ENCODE results near the gene CORO2B.

CORO2B gene

GRCh38 chr15:68610825-68611224 is 32.0 kb downstream of the CORO2B start:
- DNase-seq: no peak

DNA sequence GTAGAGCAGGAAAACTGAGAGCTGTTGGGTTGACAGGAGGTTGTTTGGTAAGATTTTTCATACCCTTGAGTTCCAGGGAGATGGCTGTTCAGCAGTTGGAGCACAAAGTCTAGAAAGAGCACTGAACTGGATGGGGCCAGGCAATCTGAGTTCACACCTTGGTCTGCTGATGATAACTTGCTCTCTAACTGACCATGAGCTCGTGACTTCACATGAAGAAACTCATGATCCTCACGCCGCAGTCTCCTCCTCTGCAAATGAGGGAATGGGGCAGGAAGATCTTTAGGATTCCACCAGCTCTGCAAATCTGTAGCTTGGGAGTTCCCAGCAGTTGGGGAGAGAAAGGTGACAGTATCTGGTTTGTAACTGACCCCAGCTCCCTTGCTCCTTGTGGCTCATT is 33.7 kb downstream of the CORO2B start:
- no peak for DNase-seq

DNA sequence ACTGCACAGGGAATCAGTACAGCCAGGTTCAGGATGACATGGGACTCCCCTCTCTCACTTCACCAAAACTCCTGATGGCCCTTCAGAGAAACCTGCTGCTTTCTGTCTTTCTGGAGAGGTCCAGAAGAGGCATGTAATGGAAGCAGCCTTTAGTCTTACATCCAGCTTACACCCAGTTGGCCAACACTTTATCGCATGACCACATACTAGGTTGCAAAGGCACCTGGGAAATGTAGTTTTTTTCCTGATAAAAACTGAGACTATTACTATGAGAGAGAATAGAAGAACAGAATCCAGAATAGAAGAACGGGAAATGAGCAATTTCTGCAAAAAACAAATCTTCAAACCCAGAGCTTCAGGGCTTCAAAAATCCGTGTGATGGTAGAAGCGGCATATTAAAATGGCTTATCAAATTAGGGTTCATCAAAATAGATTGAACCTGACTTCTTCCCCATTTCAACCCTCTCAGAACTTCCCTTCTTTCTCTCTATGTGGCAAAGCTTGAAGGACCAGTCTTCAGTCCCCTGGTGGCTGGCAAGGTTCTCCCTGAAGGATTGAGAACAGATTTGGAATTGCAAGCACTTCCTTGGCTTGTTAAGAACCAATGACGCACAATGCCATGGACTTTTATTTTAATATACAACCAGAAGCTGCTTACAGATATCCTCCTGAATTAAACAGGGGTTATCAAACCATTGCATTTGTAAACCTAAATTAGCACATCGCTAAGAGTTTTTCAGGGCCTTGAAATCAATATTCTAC is 34.4 kb downstream of the CORO2B start:
- no peak for DNase-seq

DNA sequence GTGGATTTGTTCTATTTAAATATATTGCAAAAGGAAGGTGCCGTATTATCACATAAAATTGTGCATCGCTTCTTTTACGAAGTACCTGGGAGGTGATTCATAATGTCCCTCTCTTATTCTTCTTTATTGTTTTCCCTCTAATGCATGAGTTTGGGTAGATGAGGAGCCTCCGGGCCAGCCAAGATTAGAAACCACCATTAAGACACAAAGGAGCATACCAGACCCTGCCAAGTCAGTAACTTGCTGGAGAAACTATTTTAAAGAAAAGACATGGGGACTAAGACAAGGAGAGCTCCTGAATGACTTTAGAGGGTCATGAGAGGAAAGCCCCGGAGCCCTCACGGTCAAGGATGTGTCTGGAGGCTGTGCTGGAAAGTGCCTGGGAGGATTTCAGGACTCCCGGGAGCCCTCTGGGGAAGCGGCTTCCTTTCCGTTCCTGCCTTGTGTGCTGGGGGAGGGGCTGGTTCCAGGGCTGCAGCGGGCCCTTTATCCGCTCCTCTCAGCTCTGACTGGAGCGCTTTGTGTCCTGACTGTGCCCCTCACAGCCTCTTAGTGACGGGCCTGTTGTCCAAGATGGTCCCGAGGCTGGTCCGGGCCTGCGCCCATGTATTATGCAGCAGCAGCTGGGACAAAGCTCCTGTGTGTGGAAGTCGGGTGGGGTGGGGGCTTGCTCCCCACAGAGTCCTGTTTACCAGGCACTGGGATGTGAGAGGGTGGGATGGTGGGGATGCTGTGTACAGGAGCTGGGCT is 35.7 kb downstream of the CORO2B start:
- DNase-seq: no peak

DNA sequence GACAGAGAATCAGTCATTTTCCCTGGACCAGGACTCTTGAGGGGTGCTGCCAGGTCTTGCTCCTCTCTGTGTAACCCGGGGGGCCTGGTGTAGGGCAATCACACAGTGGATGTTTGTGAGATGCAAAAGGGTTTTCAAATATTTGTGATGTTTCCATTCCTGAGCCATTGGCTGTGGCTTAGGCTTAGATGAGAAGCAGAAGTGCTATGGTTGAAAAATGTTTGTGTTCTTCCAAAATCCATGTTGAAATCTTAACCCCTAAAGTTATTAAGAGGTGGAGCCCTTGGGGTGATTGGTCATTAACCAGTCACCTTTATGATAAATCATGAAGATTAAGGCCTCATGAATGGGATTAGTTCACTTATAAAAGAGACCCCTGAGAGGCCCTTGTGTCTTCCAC is 36.5 kb downstream of the CORO2B start:
- no peak for DNase-seq

DNA sequence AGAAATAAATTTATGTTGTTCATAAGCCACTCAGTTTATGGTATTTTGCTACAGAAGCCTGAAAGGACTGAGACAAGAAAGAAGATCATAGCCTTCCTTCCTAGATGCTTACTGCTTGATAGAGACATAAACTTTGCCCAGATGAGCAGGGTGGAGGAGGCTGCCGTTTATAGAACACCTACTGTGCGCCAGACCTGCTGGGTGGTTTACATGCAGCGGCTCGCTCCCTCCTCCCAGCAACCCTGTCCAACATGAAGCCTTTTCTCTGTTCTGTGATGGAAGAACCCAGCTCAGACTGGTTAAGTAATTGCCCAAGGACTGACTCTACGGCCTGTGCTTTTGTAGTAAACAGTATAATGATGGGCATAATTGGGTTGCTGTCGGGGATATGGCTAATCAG is 37.0 kb downstream of the CORO2B start:
- no peak for DNase-seq

GRCh38 chr15:68616397-68616796 is 37.6 kb downstream of the CORO2B start:
- no peak for DNase-seq

DNA sequence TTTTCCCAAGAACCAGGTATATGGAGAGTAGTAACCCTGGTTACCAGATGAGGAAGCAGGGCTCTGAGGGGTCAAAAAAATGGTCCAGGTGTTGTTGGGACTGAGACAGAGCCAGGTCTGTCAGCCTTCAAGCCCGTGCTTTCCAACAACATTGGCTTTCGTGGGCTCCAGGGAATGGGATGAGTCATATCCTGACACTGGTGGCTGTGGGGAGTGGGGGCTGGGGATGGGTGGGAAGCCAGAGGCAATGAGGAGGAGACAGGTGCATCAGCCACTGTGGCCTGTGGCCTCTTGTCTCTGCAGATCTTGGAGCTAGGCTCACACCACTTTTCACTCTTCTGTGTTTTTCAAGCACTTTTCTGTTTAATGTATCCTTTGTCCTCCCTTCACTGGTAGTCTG is 38.2 kb downstream of the CORO2B start:
- no peak for DNase-seq

DNA sequence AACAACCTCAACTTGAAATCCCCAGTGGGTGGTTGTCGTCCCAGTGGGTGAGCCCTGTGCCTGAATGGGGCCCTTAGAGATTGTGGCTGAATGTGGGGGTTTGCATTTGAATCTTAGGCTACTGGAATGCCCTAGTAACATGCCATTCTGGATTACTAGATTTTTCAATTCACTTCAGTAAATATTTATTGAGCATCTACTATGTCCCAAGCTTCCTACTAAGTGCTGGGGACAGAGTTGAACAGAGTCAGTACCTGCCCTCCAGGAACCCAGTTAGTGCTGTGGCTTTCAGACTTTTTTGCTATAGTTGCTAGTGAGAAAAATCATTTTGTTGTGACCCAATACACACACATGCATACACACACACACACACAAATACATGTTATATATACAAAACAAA is 39.0 kb downstream of the CORO2B start:
- no peak for DNase-seq

DNA sequence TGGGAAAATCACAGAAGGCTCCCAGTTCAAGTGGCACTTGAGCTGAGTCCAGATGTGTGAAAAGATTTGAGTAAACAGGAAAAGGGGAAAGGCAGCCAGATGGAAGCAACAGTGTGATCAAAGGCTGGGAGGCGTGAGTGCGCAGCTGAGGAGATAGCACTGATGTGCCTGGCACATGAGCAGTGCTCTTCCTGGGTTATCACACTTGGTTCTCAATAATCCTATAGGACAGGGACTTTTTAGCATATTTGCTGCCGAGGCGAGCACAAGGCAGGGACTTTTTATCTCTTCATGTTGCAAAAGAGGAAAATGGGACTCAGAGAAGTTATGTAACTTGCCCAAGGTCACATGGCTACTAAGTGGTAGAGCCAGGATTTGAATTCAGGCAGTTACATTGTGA is 39.6 kb downstream of the CORO2B start:
- DNase-seq: no peak

DNA sequence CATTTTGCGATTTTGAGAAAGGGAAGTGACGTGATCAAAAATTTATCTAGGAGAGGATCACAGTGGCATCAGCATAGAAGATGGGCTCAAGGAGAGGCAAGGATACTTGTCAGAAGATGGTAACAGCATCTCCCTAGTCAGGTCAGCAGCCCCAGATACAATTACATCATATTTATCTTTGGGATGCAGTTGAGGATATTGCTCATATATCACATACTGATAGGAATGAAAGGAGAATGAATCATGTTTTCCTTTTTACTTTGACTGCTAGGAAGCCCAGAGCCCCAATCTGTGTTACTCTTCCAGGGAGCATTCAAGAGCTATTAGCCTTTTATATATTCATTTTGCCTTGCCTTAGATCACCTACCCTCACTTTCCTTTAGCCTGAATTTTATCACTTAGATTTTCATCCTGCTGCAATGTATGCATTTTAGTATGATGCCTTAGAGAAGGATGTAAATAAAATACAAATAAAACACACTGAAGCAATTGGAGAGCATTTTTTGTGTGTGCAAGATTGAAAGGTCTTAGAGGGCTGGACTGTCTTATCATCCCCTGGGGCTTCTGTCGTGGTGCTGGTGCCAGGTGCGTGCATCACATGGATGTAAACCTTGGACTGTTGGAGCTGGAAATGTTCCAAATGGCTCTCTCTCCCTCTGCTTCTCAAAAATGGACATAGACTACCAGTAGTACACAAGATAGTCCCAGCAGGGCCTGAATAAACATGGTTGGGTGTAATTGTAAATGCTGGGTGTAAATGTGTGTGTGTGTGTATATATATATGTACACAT is 40.3 kb downstream of the CORO2B start:
- DNase-seq: no peak

- DNase-seq: peak; percentile 72
These were observed 42.1 kb downstream of the CORO2B start for GRCh38 chr15:68620721-68621527.

- DNase-seq: no peak
These were observed 42.7 kb downstream of the CORO2B start for GRCh38 chr15:68621535-68621934.

DNA sequence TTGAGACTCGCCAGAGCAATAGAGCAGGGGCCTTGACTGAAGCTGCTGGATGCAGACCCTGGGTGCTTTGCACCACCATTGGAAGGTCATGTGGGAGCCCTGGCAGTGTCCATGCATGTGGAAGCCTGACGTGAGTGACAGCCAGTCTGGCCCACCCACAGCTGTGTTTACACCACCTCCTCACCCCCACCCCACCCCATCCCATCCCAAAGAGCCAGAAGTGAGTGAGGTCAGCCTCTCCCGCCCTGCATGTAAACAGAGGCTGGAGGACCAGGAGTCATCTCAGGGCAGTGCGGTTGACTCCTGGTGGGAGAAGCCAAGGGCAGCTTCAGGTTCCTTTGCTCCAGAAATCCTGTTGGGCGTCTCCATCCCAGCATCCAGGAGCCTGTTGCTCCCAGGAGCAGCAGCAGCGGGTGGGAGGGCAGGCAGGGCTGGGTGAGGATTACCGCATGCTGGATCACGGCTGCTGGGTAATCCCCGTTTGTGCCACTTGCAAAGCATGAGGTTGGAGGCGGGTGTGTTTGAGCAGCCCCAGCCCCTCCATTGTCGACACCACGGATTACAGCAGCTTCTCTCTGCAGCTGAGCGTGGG is 44.6 kb downstream of the CORO2B start:
- no peak for DNase-seq

- DNase-seq: no peak
These were observed 47.1 kb downstream of the CORO2B start for GRCh38 chr15:68625853-68626252.

GRCh38 chr15:68626283-68626682 is 47.5 kb downstream of the CORO2B start:
- no peak for DNase-seq

GRCh38 chr15:68626739-68627138 is 47.9 kb downstream of the CORO2B start:
- no peak for DNase-seq

- no peak for DNase-seq
These were observed 48.7 kb downstream of the CORO2B start for GRCh38 chr15:68627476-68627875.

DNA sequence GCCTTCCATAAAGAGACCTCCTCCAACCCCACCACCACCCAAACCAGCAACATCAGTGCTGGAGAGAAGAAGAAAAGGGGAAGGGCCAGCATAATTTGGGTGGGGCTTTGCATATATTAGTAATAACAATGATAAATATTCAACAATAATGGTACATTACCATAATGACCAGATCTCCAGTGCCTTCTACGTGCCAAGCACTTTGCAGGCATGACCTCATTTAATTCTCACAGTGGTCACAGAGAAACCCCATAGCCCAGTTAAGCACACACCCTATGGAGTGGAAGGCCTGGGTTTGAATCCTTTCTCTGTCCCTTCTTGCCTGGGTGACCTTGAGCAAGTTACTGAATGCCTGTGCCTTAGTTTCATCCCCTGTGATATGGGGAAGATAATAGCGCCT is 49.2 kb downstream of the CORO2B start:
- DNase-seq: no peak

DNA sequence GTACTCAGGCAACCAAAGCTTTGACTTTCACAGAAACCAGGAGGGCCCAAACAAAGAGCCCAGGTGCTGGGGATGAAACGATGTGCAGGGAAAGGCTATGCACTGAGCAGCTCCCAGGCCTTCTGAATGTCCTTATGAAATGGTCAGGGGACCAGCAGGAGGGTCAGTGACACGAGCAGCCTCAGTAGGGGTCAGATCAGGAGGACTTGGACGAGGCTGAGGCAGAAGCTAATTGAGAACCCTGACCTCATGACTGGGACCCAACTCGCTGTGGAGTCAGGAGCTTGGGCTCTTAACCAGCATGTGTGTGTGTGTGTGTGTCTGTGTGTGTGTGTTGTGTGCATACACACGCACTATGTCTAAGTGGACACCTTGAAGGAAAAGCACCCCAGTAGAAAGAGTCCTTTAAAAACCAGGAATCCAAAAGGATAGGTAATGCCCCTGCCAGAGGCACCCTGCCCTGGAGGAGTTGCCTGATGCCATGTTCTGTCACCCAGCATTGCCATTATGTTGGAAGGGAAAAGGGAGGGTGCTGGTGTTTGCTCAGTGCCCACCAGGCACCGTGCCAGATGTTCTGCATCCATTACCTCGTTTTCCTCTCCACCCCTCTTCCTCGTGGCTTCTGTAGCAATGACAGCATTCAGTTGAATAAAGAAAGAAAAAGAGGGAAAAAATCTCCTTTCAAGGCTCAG is 50.9 kb downstream of the CORO2B start:
- DNase-seq: peak; percentile 37

- DNase-seq: no peak
These were observed 51.4 kb downstream of the CORO2B start for GRCh38 chr15:68630211-68630555.

- no peak for DNase-seq
These were observed 52.0 kb downstream of the CORO2B start for GRCh38 chr15:68630836-68631235.

Measured in DMS79 treated with DMSO at 0.1 percent for 48 hours (cell line).